Right renal cortex interstitium (tissue), 3 donors: ENCODE data around the gene RGS10. TPM values are rescaled to one million over a fixed set of nuclear protein-coding genes. Genes with fewer than 3 reads are reported as not detected.
"Not testable (repeated sequence)": the region's sequence is repeated elsewhere in the genome, so short reads cannot be mapped to it uniquely, and the experiment has no call there.

Experiments used
- DNase-seq, 3 donors: peaks; one replicate each; pipeline ENCODE4 v3.0.0-alpha.2; 2013; ENCODE audit warnings: low read depth in 3 of 3, low spot score in 2 of 3
- polyA plus RNA-seq, 3 donors: library from polyadenylated mRNA; unstranded; fragments of 120-200 nt; gene quantifications; one replicate each; pipeline ENCODE4 v1.2.1, GENCODE V29; 2013; ENCODE audit not compliant: insufficient read length in 3 of 3

Gene RGS10
- polyA plus RNA-seq, 3 donors: 31.4 to 36.3 (median 35.9) TPM

- no peak for DNase-seq
These were observed 68.7 kb downstream of the RGS10 start for GRCh38 chr10:119473771-119474170.

- DNase-seq: no peak
These were observed 71.4 kb downstream of the RGS10 start for GRCh38 chr10:119470920-119471702.

- no peak for DNase-seq
These were observed 72.7 kb downstream of the RGS10 start for GRCh38 chr10:119469846-119470245.

GRCh38 chr10:119469325-119469707 lies 73.2 kb downstream of the RGS10 start:
- DNase-seq: no peak

- DNase-seq: no peak
These were observed 73.8 kb downstream of the RGS10 start for GRCh38 chr10:119468542-119469324.

GRCh38 chr10:119466655-119467054 lies 75.9 kb downstream of the RGS10 start:
- DNase-seq: no peak

- no peak for DNase-seq
These were observed 76.4 kb downstream of the RGS10 start for GRCh38 chr10:119466076-119466475.

GRCh38 chr10:119465085-119465484 lies 77.4 kb downstream of the RGS10 start:
- DNase-seq: no peak

- DNase-seq: not testable (repeated sequence)
These were observed 79.3 kb downstream of the RGS10 start for GRCh38 chr10:119463195-119463594.

- DNase-seq: no peak
These were observed 79.7 kb downstream of the RGS10 start for GRCh38 chr10:119462773-119463172.

GRCh38 chr10:119461923-119462322 lies 80.6 kb downstream of the RGS10 start:
- DNase-seq: no peak

GRCh38 chr10:119461380-119461779 lies 81.1 kb downstream of the RGS10 start:
- no peak for DNase-seq

- DNase-seq: no peak
These were observed 81.9 kb downstream of the RGS10 start for GRCh38 chr10:119460369-119461195.

- no peak for DNase-seq
These were observed 82.7 kb downstream of the RGS10 start for GRCh38 chr10:119459681-119460340.

GRCh38 chr10:119457966-119458766 lies 84.4 kb downstream of the RGS10 start:
- DNase-seq: no peak

- no peak for DNase-seq
These were observed 86.1 kb downstream of the RGS10 start for GRCh38 chr10:119456435-119456810.

- no peak for DNase-seq
These were observed 86.7 kb downstream of the RGS10 start for GRCh38 chr10:119455609-119456434.

- no peak for DNase-seq
These were observed 87.5 kb downstream of the RGS10 start for GRCh38 chr10:119454990-119455389.

GRCh38 chr10:119454316-119454715 lies 88.2 kb downstream of the RGS10 start:
- no peak for DNase-seq
